Stimulated activated CD4-positive, alpha-beta T cell treated with anti-CD3 and anti-CD28 coated beads, Interleukin-15, amount 100 ng/mL, for 48 hours (primary cell): ENCODE results near the gene SGIP1.
"Not testable (repeated sequence)": the region's sequence is repeated elsewhere in the genome, so short reads cannot be mapped to it uniquely, and the experiment has no call there.

Experiments
- DNase-seq, 2 donors: peaks; one replicate each; pipeline ENCODE4 v3.0.0-alpha.2; 2020; ENCODE audit warnings: low read depth in 2 of 2

SGIP1 gene

GRCh38 chr1:66729523-66729922 is 195.6 kb downstream of the SGIP1 start:
- DNase-seq = no peak

DNA sequence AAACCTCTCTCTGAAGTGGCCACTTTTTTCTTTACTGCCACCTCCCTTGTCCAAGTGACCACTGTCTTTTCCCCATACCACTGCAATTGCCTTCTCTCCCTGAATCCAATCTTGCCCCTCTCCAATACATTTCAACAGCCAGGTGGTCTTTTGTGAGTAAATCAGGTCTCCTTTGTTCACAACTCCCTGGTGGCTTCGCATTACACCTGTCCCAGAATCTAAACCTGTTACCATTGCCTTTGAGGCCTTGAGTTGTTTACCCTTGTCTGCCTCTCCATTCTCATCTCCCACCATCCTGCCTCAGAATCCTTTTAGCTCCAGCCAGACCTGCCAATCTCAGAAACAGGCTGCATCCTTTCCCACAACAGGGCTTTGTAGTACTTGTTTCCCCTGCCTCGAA is 196.5 kb downstream of the SGIP1 start:
- DNase-seq = no peak

DNA sequence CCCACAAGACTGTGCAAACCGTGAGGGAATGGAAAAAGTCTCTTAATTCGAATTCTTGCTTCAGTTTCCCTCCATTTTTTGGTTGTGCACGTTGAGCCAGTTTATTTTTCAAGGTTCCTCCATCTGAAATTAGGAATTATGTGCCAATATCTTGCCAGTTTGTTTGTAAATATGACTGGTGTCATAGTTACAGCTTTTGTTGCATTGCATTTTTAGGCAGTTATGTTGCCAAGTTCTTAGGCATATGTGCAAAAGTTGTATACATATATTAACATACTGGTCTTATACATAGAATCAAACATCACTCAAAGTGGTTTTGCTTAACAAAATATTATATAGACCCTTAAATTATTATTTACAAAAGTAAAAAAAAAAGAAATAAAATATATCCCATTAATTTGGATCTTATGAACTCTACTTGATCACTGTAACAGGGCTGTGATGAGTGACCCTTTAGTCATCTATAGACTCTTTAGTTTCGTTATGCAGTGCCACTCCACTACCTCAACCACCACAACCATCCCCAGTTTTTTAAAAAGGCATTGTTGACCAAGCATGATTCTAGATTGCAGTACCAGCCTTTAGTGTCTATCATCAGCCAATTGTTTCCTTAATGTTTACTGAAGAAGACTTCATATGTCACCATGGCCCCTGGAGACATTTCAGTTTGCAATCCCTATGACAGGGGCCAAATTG is 197.4 kb downstream of the SGIP1 start:
- no peak for DNase-seq

DNA sequence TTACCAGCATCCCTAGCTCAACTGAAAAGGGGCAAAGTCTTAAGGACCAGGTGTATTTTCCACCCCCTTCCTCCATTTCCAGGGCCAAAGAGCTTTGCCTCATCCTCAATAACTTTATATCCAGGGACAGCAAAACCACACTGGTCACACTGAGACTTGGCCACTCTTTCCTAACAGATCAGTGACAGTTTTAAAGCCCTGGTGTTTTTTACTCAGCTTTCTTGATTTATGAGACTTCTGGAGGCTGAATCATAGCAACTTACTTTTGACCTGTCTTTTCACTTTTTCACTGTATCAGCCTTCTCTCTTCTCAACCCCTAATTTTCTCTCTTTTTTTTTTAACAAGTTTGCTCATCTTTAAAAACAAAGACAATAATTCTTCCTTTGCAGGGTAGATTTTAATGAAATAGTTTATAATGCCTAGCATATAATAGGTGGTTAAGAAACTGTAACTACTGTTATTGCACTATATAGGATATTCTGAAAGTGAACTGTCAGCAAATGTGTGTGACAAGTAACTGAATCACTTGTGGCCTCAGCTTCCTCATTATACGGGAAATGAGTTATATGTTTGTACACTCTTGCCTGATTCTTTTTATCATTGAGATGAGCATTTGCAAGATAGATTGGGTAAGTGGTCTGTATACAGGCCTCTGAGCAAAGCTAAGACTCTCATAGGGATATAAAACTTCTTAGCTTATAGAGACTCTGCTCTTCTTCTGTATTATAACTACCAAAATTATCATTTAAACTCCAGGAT is 198.6 kb downstream of the SGIP1 start:
- DNase-seq = no peak

- DNase-seq = no peak
Observed at GRCh38 chr1:66733348-66734017, 199.5 kb downstream of the SGIP1 start.

- not testable (repeated sequence) for DNase-seq
Observed at GRCh38 chr1:66734531-66734930, 200.6 kb downstream of the SGIP1 start.

GRCh38 chr1:66737836-66738235 is 203.9 kb downstream of the SGIP1 start:
- DNase-seq = no peak

GRCh38 chr1:66739401-66740157 is 205.6 kb downstream of the SGIP1 start:
- DNase-seq = no peak

GRCh38 chr1:66745451-66745850 is 211.5 kb downstream of the SGIP1 start:
- DNase-seq = no peak

DNA sequence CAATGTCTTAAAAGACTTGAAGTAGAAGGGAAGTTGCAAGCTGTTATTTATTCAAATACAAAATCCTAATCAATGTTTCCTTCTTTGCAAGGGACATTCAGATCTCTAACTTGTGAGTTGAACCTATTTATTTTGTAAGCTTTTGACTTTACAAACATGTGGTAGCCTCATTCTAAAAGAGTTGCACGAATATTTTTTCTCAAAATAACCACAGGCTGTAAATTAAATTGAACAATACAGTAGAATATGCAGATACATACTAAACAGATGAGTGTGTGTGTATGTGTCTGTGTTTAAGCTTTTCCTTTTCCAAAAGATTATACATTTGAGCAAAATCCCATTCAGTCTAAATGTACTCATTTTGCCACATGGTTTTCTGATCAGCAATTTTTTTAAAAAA is 213.5 kb downstream of the SGIP1 start:
- DNase-seq = no peak

- no peak for DNase-seq
Observed at GRCh38 chr1:66750577-66750976, 216.6 kb downstream of the SGIP1 start.

- DNase-seq = no peak
Observed at GRCh38 chr1:66751160-66751559, 217.2 kb downstream of the SGIP1 start.

DNA sequence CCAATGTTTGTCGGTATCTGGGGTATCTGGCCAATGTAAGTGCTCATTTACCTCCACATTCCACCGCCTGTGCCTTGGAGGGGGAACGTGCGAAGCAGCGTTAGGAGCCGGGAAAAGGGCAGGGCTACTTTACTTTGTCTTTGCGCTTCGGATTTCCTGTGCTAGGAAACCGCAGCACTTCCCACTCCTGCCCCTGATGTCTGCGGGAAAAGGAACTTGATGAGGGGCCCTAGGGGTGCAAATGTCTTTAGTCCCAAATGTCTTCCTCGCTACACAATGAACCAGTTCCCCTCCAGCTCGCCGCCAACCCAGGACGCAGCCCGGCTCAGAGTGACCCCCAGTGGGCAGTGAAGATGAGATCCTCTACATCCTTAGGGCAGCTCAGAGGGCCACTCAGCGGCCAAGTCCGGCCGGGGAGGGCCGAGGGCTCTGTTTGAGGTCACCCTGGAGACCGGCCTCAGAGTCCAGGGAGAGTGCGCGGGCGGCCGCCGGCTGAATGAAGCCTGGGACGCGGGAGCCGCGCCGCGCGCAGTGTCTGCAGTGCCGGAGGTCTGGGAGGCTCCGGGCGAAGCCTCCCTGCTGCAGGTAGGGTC is 218.1 kb downstream of the SGIP1 start, which contains the start of gene DYNLT5:
DYNLT5 (plus strand) TSS at position 460 of the 593 bp plus-strand sequence. CDS start 2,200 bp downstream, outside the sequence.
- no peak for DNase-seq

DNA sequence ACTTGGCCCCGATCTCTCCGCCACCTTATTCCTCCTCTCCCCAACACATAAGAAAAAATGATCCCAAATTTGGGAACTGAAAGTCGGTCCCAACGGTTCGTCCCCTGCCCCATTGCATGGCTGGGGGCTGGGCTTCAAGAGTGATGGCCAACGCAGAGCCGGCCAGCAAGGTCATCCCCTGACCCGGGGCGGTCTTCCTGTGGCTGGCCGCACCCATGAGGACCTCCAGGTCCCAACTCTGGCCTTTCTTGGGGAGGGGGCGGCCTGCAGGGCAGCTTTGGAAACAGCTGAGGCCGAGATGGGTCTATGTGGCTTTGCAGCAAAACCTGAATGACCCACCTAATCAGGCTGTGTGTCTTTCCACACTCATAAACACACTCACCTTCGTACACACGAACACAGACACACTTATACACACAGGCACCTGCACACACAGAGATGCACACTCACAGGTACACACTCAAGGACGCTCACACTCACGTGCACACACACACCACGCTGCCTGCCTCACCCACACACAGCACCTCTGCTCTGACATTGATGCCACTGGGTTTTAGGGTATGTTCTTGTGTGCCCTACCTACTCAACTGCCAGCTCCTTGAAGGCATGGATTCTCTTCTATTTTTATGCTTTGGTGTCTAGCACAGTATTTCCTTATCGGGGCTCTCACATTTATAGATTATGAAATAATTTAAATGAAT is 218.9 kb downstream of the SGIP1 start:
- DNase-seq = no peak

DNA sequence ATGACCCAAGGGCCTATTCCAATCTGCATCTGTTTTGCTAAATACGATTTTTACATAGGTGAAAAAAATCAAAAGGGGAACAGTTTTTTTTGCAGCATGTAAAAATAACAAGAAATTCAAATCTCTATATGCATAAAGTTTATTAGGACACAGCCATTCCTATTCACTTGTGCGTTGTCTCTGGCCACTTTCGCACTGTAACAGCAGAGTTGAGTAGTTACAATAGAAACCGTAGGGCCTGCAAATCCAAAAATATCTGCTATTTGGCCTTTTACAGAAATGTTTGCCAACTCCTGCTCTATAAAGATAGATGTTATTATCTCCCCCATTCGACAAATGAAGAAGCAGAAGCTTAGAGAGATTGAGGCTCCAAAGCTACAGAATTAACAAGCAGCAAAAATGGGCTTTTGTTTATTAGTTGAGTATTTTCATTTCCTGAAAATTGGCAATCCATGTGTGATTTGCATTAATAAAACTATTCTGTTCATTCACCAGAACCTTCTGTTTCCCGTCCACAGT is 223.8 kb downstream of the SGIP1 start:
- no peak for DNase-seq

DNA sequence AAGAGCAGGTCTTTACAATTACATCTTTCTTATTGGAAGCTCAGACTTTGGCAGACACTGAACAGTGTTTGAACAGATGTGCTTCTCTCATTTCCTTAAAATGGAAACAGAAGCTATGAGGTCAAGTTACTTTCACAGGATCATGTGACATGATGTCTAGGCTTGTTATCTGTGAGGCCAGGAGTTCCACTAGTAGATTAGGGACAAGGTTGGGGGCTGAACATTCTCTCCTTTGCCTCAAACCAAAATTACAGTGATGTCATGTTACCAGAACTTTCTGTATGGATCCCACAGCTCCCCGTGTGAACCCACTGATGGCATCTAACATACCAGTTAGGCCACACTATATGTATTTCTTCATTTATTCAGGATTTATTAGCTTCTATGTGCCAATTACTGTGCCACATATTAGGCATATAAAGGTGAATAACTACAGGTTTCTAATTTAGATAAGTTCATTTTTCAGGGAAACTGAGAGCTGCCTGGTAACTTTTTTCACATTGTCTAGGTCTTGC is 224.3 kb downstream of the SGIP1 start:
- DNase-seq = no peak

- no peak for DNase-seq
Observed at GRCh38 chr1:66760506-66760905, 226.6 kb downstream of the SGIP1 start.

GRCh38 chr1:66761221-66761620 is 227.3 kb downstream of the SGIP1 start:
- DNase-seq = no peak

DNA sequence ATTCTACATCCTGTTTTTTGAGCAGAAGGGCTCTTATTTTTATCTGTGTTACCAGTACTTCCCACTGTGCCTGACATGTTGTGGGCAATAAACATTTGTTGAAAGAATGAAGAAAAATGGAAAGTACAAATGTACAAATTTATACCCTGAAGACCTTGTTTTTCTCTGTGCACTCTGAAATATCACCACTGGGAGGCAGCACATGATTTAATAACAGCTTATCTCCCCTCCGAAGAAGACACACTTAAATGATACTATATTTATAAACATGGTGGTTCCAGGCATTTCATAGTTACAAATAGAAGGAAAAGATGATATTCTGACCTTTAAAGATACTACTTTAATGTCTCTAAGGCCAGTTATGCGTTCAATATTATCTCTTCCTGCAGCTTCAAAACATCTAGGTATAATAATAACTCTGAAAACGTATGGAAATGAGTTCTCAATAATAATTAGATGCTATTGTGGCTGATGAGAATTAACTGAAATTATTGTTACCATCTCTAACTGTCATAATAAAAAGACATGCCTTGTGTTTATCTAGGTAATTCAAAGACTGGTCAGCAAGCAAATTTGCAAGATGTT is 231.1 kb downstream of the SGIP1 start:
- DNase-seq = peak in 1 of 2 donors; percentile 45

DNA sequence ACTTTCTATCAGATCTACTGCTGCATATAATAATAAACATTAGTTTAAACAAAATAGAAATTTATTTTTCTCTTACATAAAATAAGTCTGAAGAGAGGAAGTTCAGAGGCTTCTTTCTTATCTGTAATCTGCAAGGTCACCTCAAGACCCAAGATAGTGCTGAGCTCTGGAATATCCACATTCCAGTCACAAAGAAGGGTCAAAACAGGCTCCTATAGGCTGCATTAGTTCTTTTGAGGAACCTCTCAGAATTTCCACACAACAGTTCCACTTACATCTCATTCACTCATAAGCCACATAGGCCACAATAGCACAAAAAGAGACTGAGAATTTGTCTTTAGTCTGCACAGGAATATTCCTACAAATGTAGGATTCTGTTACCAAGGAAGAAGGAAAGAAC is 233.7 kb downstream of the SGIP1 start:
- DNase-seq = no peak
